NK-92 (cell line): ENCODE measurements around the gene SORCS1.
"Not testable (repeated sequence)": the region's sequence is repeated elsewhere in the genome, so short reads cannot be mapped to it uniquely, and the experiment has no call there.

ENCODE experiments used
- DNase-seq: peaks from one replicate; lab custom pipeline; 2025; ENCODE audit not compliant: unreplicated experiment; lab: John Stamatoyannopoulos, UW

Gene SORCS1

DNA sequence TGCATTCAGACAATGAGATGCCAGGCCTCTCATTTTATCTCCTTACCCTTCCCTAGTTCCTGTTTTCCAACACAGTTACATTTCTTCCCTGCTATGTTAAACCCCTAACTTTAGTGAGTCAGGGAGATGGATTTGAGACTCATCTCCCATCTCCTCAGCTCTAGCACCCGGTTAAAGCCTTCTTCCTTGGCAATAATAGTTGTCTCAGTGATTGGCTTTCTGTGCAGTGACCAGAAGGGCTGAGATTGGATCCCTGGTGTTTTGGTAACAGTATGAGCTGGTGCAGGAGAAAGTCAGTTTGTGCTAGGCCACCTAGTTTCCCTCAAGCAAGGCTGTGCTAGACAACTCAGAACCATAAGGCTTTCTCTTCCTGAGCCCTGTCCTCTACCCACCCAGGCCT, 212.5 kb downstream of the SORCS1 start:
- no peak for DNase-seq

DNA sequence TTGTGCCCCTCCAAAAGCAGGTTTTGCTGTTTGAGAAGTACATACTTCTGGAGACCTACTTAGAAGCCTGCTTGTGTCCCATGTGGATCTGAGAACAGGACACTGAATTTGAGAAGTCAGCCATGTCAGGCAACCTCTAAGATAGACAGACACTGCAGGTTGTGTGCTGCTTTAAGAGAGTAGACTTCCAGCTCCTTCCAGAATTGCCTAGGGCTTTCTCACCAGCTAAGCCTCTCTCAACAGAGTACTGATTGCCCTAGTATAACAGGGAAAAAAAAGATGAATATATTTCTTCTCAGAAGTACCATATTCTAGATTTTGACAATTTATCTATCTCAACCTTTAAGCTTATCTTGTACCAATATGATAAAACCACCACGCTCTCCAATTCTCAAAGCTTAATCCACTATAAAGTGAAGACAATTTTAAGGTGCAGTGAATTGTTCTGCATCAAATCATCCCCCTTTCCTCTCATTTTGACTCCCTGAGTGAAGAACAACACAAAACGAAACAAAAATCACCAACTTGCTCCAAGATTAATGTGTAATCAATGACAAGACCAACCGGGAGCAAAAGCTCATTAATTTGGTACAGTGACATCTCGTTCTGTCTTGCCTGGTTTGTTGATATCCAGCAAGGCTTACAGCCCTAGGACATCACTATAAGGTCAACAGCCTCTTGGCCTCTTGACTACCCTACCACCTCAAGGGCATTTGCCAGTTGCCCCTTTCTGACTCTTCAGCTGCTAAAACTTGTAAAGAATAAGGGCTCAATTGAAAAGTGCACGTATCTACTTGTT, 214.6 kb downstream of the SORCS1 start:
- no peak for DNase-seq

DNA sequence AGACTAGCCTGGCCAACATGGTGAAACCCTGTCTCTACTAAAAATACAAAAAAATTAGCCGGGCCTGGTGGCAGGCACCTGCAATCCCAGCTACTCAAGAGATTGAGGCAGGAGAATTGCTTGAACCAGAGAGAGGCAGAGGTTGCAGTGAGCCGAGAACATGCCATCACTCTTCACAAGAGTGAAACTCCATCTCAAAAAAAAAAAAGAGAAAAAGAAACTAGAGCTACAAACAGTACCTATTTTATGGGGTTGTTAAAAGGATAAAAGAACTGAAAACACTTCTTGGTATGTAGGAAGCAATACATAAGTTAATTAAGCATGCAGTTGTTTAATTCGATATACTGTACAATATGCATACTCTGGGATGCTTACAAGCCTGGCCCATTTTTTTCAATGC, 216.9 kb downstream of the SORCS1 start:
- no peak for DNase-seq

DNA sequence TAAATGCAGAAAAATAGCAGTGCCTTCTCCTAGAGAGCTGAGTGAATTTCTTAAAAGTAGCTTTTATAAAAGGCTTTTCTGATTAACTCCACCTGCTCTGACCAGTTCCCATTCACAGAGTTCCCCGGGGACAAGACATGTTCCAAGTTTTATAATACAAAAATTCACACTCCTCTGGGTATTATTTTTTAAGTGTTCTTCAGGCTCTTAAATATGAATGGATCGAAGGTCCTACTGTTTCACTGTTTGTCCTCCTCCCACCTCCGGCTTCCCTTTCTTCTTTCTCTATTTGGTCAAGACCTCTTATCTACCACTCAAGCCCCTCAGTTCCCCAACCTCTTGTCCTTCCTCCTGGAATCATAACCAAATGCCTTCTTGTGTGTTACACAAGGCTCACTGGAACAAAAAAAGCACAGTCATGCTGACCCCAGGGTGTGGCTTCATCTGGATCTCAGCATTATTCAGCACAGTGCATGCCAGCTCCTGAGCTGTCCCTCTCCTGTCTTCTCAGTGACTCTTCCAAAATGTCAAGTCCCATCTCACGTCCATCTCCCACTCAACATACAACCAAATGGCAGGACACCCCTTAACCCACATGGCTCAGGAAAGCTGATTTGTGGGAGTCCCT, 222.4 kb downstream of the SORCS1 start:
- no peak for DNase-seq

DNA sequence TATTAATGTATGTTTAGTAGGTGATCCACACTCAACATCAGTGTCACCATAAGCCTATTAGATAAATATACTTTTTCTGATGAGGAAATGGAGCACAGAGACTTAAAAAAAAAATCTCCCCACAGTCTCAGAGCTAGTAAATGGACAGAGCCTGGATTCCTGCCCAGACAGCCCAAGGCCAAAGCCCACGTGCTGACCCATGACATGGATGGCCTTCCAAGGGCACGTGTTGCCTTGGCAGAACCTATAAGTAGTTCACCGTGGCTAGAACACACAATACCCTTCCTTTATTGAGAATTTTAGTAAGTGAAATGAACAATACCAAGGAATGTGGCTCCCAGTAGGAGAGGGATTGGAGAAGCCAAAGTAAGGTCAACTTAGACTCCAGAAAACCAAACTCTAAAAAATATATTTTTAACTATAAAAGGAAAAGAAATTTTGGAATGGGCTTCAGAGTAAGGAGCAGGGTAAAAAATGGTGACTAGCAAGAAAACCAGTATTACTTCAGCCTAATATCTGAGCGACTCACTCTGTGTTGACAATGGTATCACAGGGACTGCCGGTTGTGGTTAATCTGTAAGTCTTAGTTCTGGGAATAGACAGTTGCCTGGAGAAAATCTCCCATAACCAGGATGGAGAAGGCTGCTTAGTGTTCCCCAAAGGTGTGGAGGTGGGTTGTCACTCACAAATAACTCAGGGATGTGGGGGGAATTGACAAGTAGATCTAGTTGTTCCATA, 223.0 kb downstream of the SORCS1 start:
- no peak for DNase-seq

DNA sequence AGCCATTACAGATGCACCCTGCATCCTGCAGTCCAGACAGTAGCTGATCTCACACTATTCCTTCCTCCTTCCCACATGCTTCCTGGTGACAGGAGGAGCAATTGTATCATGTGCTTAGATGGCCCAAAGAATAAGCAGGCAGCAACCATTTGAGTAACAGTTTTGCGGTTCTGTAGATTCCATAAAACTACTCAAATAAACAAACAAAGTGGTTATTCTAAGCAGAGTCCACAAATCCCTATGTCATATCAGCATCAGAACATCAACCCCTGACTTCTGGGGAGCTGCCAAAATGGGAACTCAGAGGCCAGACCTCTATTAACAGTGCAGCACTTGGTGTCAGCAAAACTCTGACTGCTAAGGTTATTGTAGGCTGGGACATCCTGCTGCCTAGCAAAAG, 226.0 kb downstream of the SORCS1 start:
- DNase-seq: no peak

DNA sequence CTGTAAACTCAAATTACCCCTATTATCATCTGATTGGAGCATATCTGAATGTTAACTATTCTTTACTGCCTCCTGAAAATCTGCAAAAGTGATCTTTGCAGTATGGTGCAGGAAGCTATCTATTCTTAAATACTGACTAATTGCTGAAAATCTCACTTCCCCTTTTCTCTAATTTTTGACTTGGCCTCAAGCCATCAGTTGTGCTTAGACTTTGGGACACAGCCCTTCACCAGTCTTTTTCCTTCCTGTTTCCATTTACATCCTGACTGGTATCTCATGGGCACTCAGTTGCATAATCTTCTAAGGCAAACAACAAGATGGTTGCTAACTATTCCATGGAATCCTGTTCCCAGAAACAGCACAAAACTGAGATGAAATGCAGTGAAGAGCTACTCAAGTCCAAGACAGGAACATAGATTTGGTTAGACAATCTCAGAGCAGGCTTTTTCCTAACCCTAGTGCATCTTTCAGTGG, 228.5 kb downstream of the SORCS1 start:
- no peak for DNase-seq

DNA sequence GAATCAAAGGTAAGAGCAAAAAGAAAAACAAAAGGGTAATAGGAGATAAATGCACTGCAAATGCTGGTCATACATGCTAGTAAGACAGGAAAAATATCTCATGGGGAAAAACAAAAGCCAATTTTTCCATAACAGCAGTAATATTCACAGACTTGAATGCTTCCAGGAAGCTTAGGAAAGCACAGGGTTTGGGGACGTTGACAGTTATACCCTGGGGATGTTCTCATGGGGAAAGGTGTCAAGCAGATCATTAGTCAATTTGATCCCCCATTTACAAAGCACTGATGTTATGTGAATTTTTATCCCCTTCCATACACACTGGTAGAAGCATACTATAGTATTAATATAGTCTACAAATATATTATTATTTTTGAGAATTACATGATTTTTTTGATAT, 232.7 kb downstream of the SORCS1 start:
- no peak for DNase-seq

DNA sequence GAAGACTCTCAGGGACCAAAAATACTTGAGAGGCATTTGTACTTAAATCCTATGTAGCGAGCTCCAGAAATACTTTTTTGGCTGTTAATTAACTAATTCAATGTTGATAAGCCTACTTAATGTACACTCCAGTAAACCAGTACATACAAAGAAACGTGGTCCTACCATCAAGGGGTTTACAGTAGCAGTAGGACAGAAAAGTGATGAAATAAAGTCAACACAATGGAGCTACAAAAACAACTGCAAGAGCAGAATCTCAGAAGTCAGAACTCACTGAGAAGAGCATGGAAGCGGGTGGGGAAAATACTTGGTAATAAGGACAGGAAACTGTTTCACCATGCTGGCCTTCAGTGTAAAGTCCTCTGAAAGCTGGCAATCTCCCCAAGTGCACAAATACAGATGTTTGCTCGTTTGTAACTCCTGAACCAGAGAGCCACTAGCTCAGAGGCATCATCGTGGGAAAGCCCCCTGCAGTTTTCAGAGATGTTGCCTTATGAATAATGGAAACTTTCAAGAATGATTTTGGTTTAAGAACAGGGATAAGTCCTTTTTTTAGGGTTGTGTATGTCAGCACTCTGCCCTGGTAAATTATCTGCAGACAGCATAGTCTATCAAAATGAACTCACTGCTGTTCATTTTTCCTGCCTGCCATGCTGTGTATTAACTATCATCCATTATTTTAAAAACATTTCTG, 233.2 kb downstream of the SORCS1 start:
- no peak for DNase-seq

DNA sequence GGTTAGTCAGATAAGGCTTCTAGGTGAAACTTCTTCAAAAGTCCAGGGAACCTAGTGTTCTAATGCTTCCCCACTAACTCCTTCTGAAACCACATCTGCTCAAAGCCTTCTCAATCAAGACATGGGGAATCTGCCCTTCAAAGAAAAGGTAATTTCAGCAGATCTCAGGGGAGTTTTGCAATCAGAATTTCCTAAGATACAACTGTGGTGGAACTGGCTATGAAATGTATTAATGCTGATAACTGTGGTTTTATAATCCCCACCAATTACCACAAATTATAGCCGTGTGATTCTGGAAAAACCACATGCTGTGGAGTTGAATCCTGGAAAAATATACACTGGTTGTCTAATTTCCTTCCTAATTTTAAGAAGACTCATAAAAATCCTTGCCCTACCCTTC, 233.8 kb downstream of the SORCS1 start:
- no peak for DNase-seq

DNA sequence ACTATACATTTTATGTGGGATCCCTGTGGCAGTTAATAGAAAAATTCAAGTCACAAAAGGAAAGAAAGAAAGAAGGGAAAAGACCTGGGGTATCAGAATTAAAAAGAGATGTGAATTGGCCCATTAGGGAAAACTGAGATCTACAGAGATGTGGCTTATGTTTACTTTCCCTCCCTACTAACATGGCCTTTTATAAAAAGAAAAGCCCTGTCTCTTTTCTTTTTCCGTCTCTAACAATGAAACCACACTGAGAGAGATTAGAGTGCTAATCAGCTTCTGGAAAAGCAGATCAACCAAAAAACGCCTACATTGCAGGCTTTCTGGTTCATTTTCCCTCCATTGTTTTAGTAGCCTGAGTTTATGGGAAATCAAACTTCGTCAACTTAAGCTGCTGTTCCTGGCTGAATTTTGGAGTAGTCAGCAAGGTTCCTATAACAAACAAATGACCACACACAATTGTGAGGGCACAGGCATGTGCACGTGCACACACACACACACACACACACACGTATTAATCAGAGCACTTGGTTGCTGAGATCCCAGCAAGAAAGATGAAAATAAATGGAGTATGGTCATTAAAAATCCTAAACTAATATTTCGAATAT, 235.1 kb downstream of the SORCS1 start:
- no peak for DNase-seq

DNA sequence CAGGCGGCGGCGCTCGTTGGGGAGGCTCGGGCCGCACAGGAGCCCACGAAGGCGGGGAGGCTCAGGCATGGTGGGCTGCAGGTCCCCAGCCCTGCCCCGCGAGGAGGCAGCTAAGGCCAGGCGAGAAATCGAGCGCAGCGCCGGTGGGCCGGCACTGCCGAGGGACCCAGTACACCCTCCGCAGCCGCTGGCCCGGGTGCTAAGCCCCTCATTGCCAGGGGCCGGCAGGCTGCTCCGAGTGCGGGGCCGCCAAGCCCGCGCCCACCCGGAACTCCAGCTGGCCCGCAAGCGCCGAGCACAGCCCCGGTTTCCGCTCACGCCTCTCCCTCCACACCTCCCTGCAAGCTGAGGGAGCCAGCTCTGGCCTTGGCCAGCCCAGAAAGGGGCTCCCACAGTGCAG, 236.4 kb downstream of the SORCS1 start:
- not testable (repeated sequence) for DNase-seq

DNA sequence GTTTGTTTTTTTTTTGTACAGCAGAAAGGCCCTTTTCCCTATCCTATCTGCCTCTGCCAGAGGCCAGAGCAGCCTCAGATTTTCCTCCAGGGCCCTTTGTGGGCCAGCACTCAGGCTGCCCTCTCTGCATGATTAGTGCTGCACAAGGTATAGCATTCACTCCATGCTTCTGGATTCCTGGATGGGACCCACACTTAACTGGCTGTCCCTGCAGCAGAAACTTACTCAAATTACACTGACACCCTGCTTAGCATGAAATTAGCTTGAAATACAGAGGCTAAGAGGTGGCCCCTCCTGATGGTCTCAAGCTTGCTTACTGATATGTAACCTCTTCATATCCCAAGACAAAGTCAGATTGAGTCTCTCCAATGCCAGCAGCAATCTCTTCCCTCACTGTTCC, 239.3 kb downstream of the SORCS1 start:
- no peak for DNase-seq

DNA sequence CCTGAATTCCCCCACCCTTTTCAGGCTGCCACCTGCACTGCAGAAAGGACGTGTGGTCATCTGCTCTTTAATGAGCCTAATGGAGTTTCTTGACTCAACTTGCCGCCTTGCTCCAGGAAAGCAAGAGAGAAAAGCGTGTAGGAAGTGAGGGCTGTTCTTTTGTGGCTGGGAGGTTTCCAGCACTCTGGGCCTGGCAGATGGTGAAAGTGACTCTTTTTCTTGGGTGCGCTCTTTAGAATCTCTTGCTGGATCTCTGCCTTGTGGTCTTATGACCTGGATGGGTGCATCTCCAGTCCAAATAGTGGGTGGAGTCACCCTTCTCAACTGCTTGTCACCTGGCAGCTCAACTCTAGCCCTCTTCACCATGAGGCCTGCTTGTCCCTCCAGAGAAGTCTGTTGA, 244.0 kb downstream of the SORCS1 start:
- no peak for DNase-seq

DNA sequence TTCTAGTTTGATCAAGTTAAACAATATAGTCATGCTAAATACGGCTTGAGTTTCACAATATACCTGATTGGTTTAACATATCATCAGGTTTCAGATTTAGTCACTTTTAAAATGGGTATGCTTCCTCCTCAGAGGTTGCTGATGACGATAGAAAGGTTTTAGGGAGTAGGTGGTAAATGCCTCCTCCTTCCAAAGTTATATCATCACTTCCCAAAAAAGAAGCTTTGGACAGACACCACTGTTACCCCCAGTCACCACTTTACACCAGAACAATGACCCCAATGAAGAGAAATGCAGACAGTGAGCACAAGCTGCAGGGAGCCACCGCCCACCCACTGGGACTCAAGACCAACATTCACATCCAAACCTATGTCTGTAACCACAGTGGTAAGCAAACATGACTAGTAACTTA, 244.6 kb downstream of the SORCS1 start:
- DNase-seq: no peak

DNA sequence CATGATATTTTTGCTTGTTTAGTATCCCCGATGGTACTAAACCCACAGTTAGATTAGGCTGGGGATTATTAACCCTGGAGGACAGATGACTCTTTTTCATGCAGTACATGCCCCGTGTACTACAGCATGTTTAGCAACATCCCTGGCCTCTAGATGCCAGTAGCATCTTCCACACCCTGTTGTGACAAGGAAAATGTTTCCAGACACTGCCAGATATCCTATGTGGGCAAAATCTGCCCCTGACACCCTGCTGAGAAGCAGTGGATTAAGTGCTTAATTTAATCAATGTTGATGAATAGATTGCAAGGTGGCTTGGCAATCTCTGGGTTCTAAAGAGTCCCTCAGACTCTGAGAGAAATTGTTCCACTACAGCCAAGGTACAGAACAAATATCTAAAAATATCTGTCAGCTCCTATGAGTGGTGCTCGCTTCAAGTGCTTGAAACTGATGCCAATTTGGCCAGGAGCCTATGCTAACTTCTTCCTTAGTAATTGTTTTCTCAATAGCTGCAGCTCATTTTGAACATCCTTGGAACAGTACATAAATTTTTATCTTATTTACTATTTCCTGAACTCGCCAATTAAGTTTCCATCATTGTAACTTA, 247.0 kb downstream of the SORCS1 start:
- DNase-seq: no peak

DNA sequence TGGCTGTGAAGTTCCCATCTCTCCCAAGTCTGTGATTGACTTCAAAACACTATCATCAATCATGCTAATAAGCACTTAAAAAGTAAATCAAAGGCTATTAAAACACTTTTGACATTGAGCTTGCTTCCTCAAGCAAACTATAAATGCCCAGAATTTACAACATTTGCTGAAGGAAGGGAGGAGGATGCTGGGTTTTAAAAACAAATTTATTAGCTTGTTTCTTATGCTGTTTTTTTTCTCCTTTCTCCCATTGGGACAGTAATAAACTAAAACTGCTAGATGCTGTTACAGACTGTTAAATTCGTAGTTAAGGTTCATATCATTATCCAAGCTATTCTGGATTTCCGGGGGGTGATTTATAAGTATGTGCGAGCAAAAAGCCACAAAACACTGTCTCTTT, 250.5 kb downstream of the SORCS1 start:
- no peak for DNase-seq

DNA sequence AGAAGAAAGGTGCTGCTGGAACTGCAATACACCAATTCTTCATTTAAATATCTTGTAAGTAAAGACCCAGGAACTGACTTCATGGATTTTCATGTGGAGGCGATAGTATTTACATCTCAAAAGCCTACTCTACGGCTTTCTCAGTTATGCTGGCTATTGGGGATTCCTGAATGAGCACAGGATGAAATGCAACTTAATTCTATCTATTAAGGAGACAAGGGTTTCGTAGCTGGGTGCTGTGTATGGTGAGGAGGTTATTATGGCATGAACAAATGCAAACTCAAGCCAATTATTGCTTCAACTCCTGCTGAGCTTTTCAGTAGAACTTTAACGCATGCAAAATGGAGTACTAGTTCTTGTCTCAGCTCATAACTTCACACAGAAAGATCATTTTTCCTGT, 251.2 kb downstream of the SORCS1 start:
- no peak for DNase-seq

DNA sequence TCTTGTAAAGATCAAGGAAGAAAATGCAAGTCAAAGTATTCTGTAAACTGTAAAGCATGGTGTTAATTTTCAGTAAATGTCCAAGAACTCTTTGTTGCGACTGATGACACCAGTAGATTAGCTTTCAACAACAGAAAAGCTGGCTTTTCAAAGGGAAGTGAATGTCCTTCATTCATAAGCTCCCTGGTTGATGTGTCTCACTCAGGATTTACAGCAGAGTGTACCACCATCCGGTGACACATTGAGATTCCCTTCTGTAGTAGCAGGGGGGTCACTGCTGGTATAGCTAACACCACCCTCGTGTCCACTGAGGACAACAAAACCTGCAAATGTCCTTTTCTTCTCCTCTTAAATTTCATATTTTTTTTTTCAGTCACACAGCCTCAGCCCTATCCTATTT, 253.4 kb downstream of the SORCS1 start:
- DNase-seq: no peak

DNA sequence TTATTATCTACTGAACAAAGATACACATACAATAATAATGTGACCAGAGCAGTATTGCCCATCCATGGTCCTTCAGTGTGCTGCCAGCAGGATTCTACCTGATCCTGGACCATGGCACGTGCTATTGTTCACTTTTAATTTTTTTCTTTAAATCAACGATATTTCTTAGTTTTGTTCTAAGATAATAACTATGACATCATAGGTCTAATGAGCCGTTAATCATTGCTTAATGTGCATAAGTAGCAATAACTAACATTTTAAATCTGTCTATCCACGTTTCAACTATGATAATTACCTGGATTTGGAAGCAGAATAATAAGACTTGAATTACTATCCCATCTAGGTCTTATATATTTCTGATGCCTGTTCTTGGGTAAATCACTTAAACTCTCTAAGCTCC, 253.8 kb downstream of the SORCS1 start:
- no peak for DNase-seq

DNA sequence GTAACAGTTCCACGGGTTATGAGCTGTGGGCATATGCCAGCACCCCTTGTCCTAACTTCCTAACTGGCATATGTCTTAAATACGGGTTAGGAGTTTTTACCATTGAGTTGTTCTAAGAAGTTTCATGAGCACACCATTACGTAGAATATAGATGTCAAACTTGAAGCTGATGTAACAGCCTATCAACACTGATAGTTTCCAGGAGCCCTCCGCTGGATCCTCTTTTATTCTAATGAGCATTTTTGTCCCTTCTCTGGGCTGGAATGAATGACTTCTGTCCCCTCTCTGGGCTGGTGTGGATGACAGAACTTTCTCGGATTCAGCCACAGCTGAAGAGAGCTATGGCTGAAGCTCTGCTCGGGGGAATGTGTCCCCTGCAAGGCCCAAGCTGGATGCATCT, 256.3 kb downstream of the SORCS1 start:
- DNase-seq: no peak
